ENCODE measurements around the gene IRX1. TPM values are rescaled to one million over a fixed set of nuclear protein-coding genes. Genes with fewer than 3 reads are reported as not detected.

The IRX1 gene
- total and polyA plus RNA-seq, 2 of the 8 experiments (the other 6 are each of a cell fraction or from before 2014, with no cell fraction given) = 2.6 to 3.9 TPM

DNA sequence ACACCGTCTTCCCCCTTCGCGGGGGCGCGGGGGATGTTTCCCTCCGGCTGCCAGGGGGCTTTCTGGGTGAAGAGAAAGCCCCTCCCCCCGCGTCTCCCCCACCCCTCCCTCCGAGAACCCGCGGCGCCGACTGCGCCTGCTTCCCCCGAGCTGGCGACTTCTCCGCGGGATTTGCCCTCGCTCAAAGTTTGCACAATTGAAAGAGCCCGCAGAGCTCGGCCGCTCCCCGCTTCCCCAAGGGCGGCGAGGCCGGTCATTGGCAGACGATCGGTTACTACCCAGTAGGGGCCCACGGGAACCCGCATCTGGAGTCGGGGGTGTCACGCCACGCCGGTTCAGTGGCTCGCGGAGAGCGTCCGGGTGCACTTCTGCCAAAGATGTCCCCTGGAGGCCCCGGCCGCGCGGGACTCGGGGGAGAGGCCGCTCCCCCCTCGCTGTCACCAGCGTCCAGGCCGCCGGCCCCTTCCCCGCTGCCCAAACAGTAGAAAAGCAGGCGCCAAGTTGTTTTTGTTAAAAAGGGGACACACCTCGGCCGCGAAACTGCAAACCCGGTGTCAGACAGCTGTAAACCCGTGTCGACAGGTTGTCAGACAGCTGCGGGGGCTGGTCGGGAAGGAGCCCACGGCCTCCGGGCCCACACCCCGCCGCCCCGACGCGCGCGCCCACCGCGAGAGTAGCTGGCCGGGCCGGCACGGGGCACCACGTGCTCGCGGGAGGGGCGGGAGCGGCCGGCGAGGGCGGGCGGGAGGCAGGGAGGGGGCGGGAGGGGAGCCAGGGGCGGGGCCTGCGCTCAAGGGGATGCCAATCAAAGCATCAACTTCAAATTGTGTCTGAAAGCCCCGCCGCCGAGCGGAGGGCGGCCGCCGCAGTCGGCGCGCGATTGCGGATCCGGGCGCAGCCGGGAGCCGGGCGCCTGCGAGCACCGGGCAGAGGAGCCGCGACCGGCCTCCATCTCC lies at the start of gene IRX1 (continued):
- TF ChIP-seq CHD2 (IDR thresholded peaks at IDR 0.05; ENCODE audit: low read length) (peak; percentile 26; the same call in 1 of the 2 replicates), SP1 (IDR thresholded peaks at IDR 0.05; ENCODE audit: low read depth, low read length) (no peak), TAF1 (IDR thresholded peaks at IDR 0.05; ENCODE audit: low read depth, low read length) (peak; percentile 60; the same call in 1 of the 2 replicates), E2F6 (IDR thresholded peaks at IDR 0.05) (peak; percentile 84)
